CD4-positive, alpha-beta T cell treated with Interleukin-1 beta for 1 hour (primary cell): ENCODE data around the gene HMX3.

ENCODE experiments used
- DNase-seq, 2 donors: peaks; one replicate each; pipeline ENCODE4 v3.0.0-alpha.2; 2020 to 2022

HMX3 gene

DNA sequence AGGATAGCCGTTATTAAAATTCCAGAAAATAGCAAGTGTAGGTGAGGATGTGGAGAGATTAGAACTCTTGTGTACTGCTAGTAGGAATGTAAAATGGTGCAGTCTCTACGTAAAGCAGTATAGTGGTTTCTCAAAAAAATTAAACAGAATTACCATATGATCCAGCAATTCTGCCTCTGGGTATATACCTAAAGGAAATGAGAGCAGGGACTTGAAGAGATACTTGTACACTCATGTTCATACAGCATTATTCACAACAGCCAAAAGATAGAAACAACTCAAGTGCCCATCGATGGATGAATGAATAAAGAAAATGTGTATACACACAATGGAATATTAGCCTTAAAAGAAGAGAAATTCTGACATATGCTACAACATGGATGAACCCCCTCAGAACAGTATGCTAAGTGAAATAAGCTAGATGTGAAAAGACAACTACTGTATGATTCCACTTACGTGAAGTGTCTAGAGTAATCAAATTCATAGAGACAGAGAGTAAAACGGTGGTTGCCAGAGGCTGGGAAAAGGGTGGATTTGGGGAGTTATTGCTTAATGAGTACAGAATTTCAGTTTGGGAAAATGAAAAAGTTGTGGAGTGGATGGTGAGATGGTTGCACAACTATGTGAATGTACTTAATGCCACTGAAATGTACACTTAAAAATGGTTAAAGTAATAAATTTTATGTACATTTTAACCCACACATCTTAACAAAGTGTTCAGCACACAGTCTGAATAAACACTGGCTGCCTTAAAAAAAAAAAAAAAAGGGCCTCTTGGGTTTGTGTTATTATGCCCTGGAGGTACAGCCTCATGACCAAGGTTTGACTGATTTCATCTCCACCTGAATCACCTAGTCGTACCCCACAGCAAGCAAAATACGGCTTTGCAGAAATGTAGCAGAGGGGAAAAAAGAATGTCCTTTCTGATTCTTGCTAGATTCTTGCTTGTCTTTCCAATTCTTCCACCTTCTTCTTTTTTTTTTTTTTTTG, 44.6 kb downstream of the HMX3 start:
- DNase-seq = no peak

GRCh38 chr10:123183724-123184123, 48.0 kb downstream of the HMX3 start:
- no peak for DNase-seq

DNA sequence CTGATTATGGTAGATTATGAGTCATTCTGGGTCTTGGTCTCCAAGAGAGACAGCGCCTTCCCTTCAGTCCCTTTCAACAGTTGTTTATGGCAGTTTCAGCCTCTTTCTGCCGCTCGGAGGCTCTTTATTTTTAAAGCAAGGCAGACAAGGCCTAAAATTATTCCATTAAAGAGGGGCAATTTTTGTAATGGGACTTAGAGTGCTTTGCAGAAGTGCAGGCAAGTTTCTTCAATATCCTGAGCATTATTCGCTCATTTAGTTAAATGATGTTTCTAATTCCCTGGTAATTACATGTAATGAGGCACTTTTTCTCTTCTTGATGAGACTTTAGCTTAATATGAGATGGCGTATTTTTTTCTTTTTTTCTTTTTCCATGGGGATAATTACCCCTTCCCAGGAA, 52.0 kb downstream of the HMX3 start:
- DNase-seq = no peak
